Loucy (cell line): ENCODE results near the gene CD46.

ENCODE experiments used
- CTCF ChIP-seq: fragments of 200-600 bp; sonication (generic); conservative IDR thresholded peaks from 2 replicates; pipeline ENCODE4 v1.5.1; 2014; ENCODE audit warnings: mild to moderate bottlenecking, antibody characterized with exemption, low read length
- EZH2phosphoT487 ChIP-seq: fragments of 200-600 bp; IDR thresholded peaks from 2 replicates; pipeline ENCODE4 v1.6.1; 2018; ENCODE audit warnings: antibody characterized with exemption, mild to moderate bottlenecking, moderate library complexity, borderline replicate concordance

GRCh38 chr1:207745285-207745684 lies 6.6 kb upstream of the CD46 start:
- TF ChIP-seq CTCF (no peak), EZH2phosphoT487 (no peak)
